Measurements from ENCODE around the gene ASNSD1. TPM values are rescaled to one million over a fixed set of nuclear protein-coding genes. Genes with fewer than 3 reads are reported as not detected.

ASNSD1 gene
- total and polyA plus RNA-seq, 2 donors (not counting 1 experiment from before 2014, with no cell fraction given), result 13.0 to 29.8 TPM

- no peaks in the 10 kb centered on the region for H3K9me3 ChIP-seq (ENCODE audit: control extremely low read depth in 1 of 3, control insufficient read depth in 2 of 3, insufficient read depth in 1 of 3, low read length in 2 of 3)
- CTCF ChIA-PET, result no interaction called here
- no peak overlapping the region for H3K4me3 Mint-ChIP-seq
Observed at GRCh38 chr2:189613077-189613636, 48.1 kb upstream of the ASNSD1 start.

More at GRCh38 chr2:189613077-189613636, 48.1 kb upstream of the ASNSD1 start:
- no peak overlapping the region for H3K4me2 ChIP-seq (replicated peaks; ENCODE audit: low read depth, low read length, poor library complexity, severe bottlenecking)
- H3K79me2 ChIP-seq (ENCODE audit: control insufficient read depth, insufficient read depth, low read length), result no peaks in the 10 kb centered on the region
- no peaks in the 10 kb centered on the region for H3K36me3 ChIP-seq (replicated peaks in 1 of 2; ENCODE audit: control extremely low read depth in 1 of 2, control insufficient read depth in 1 of 2, extremely low read depth in 1 of 2, insufficient read depth in 2 of 2, low read length in 1 of 2)
- no peak overlapping the region for H3K9ac ChIP-seq (ENCODE audit: low read length)
- WGBS (ENCODE audit: insufficient coverage), result no CpG with 5 or more reads among the region's 6 CpGs
- TF ChIP-seq EZH2 (IDR thresholded peaks at IDR 0.05; ENCODE audit: borderline replicate concordance, insufficient read depth, low read depth, low read length, poor library complexity, severe bottlenecking) (no peak), CTCF (IDR thresholded peaks at IDR 0.05) (no peak)
- no peak overlapping the region for H2AFZ ChIP-seq (ENCODE audit: insufficient read depth, low read depth, low read length, poor library complexity, severe bottlenecking)
- H3K4me1 Mint-ChIP-seq, result peaks cover 2% of the 10 kb centered on the region
- H3K27me3 Mint-ChIP-seq, result peaks cover 7% of the 10 kb centered on the region
- no peak overlapping the region for H3K4me3 ChIP-seq (ENCODE audit: control extremely low read depth in 1 of 5, extremely low read depth in 1 of 5, insufficient read depth in 1 of 5, low read depth in 2 of 5, low read length in 4 of 5)
- DNase-seq (no peak), ATAC-seq (ENCODE audit: low read depth) (no peak)
- intact Hi-C loops (cut with micrococcal nuclease), result no loop called here
- H3K4me1 ChIP-seq (ENCODE audit: control insufficient read depth in 2 of 2, insufficient read depth in 2 of 2, low read length in 2 of 2), result no peaks in the 10 kb centered on the region
- H4K20me1 ChIP-seq (ENCODE audit: control insufficient read depth, insufficient read depth, low read length, poor library complexity, severe bottlenecking), result no peaks in the 10 kb centered on the region
- POLR2A ChIA-PET, result no interaction called here
- no peak overlapping the region for H3K27ac Mint-ChIP-seq
- peaks cover 0 to 4% (median 0%) of the 10 kb centered on the region in 4 experiments for H3K27me3 ChIP-seq (replicated peaks in 1 of 4; ENCODE audit: control extremely low read depth in 1 of 4, control insufficient read depth in 3 of 4, insufficient read depth in 4 of 4, low read length in 3 of 4)
- no peaks in the 10 kb centered on the region for H3K9me3 Mint-ChIP-seq (ENCODE audit: insufficient read depth)
- H3K27ac ChIP-seq (ENCODE audit: low read length in 2 of 2), result no peak overlapping the region

Measured in B cell (primary cell).